ENCODE measurements around the gene ARTN. TPM values are rescaled to one million over a fixed set of nuclear protein-coding genes. Genes with fewer than 3 reads are reported as not detected.

ARTN gene
- total RNA-seq, 4 donors from 2014 or later = 0.48 to 2.7 (median 1.3) TPM; not detected in 1

- intact Hi-C loops (cut with DNase I; ENCODE audit: low total_unique reads) = no loop called here
- H3K27ac ChIP-seq = no peak overlapping the region
- DNase-seq = no peak
- TF ChIP-seq POLR2A (IDR thresholded peaks at IDR 0.05) (no peak), CTCF (IDR thresholded peaks at IDR 0.05) (no peak)
- H3K9me3 ChIP-seq = no peaks in the 10 kb centered on the region
- no peaks in the 10 kb centered on the region for H3K27me3 ChIP-seq
- no peak overlapping the region for H3K4me3 ChIP-seq
- no peaks in the 10 kb centered on the region for H3K36me3 ChIP-seq
- H3K4me1 ChIP-seq = peaks cover 0 to 10% of the 10 kb centered on the region in 2 donors
These were observed 19.2 kb downstream of the ARTN start for GRCh38 chr1:43952731-43953346.

- no peaks in the 10 kb centered on the region for H3K36me3 ChIP-seq
- no peaks in the 10 kb centered on the region for H3K27me3 ChIP-seq
- H3K4me3 ChIP-seq = no peak overlapping the region
- H3K4me1 ChIP-seq = peaks cover 0 to 5% of the 10 kb centered on the region in 2 donors
- H3K9me3 ChIP-seq = no peaks in the 10 kb centered on the region
- TF ChIP-seq POLR2A (IDR thresholded peaks at IDR 0.05) = no peak
- TF ChIP-seq CTCF (IDR thresholded peaks at IDR 0.05) = no peak
- H3K27ac ChIP-seq = no peak overlapping the region
- intact Hi-C loops (cut with DNase I; ENCODE audit: low total_unique reads) = no loop called here
- no peak for DNase-seq
These were observed 19.8 kb downstream of the ARTN start for GRCh38 chr1:43953361-43953760.

GRCh38 chr1:43954036-43954435, 20.4 kb downstream of the ARTN start:
- H3K4me1 ChIP-seq = no peaks in the 10 kb centered on the region
- no peak overlapping the region for H3K4me3 ChIP-seq
- H3K36me3 ChIP-seq = no peaks in the 10 kb centered on the region
- H3K27ac ChIP-seq = no peak overlapping the region
- intact Hi-C loops (cut with DNase I; ENCODE audit: low total_unique reads) = no loop called here
- DNase-seq = no peak
- H3K9me3 ChIP-seq = no peaks in the 10 kb centered on the region
- no peaks in the 10 kb centered on the region for H3K27me3 ChIP-seq
- TF ChIP-seq POLR2A (IDR thresholded peaks at IDR 0.05) (no peak), CTCF (IDR thresholded peaks at IDR 0.05) (no peak)

- TF ChIP-seq CTCF (IDR thresholded peaks at IDR 0.05) (no peak), POLR2A (IDR thresholded peaks at IDR 0.05) (no peak)
- intact Hi-C loops (cut with DNase I; ENCODE audit: low total_unique reads) = no loop called here
- no peaks in the 10 kb centered on the region for H3K4me1 ChIP-seq
- no peak for DNase-seq
- H3K36me3 ChIP-seq = no peaks in the 10 kb centered on the region
- H3K9me3 ChIP-seq = no peaks in the 10 kb centered on the region
- H3K4me3 ChIP-seq = no peak overlapping the region
- H3K27ac ChIP-seq = no peak overlapping the region
- no peaks in the 10 kb centered on the region for H3K27me3 ChIP-seq
These were observed 22.6 kb downstream of the ARTN start for GRCh38 chr1:43956234-43956633.

- H3K9me3 ChIP-seq = no peaks in the 10 kb centered on the region
- H3K27ac ChIP-seq = no peak overlapping the region
- H3K36me3 ChIP-seq = no peaks in the 10 kb centered on the region
- H3K4me3 ChIP-seq = no peak overlapping the region
- intact Hi-C loops (cut with DNase I; ENCODE audit: low total_unique reads) = no loop called here
- H3K27me3 ChIP-seq = no peaks in the 10 kb centered on the region
- no peaks in the 10 kb centered on the region for H3K4me1 ChIP-seq
- no peak for DNase-seq
- TF ChIP-seq CTCF (IDR thresholded peaks at IDR 0.05) (no peak), POLR2A (IDR thresholded peaks at IDR 0.05) (no peak)
These were observed 23.9 kb downstream of the ARTN start for GRCh38 chr1:43957407-43958040.

Measured in uterus (tissue), 4 donors.